Peyer's patch (tissue), 4 donors: ENCODE data around the gene ETV6.

Experiments used
- CTCF ChIP-seq, 6 experiments: fragments of 450-650 bp in 4 of 6; fragments of 200-600 bp in 2 of 6; sonication (generic) in 1 of 6; IDR thresholded peaks; one replicate each; pipeline ENCODE4 v1.5.1; 2017 to 2019; ENCODE audit warnings: antibody characterized with exemption in 6 of 6, mild to moderate bottlenecking in 3 of 6, moderate library complexity in 1 of 6
- POLR2A ChIP-seq, 2 donors: fragments of 450-650 bp; IDR thresholded peaks; one replicate each; pipeline ENCODE4 v1.5.1; 2017; ENCODE audit warnings: antibody characterized with exemption in 2 of 2, mild to moderate bottlenecking in 2 of 2, moderate library complexity in 2 of 2

- TF ChIP-seq POLR2A (IDR thresholded peaks at IDR 0.05) (no peak), CTCF (IDR thresholded peaks at IDR 0.05) (no peak)
These were observed 63.0 kb downstream of the ETV6 start for GRCh38 chr12:11712491-11712890.
